Left colon (tissue), 2 donors: ENCODE measurements around the gene CDC25A. TPM values are rescaled to one million over a fixed set of nuclear protein-coding genes. Genes with fewer than 3 reads are reported as not detected.
"Not testable (repeated sequence)": the region's sequence is repeated elsewhere in the genome, so short reads cannot be mapped to it uniquely, and the experiment has no call there.

Experiments
- ATAC-seq: fragments of 200-7000 bp; cut with Tn5 transposase; one replicate; pipeline ENCODE4 v1.9.1; 2020; ENCODE audit warnings: mild to moderate bottlenecking, moderate library complexity
- DNase-seq, 2 donors: peaks; one replicate each; pipeline ENCODE4 v3.0.0-alpha.2; 2020
- intact Hi-C, 2 donors: fragments of 100-400 bp; cut with DNase I in 1 of 2; cut with micrococcal nuclease in 1 of 2; formaldehyde crosslinking; loops; one replicate each; pipeline versions ENCODE4 v1.11.2 to v1.14.0; 2022; cut with DNase I, micrococcal nuclease
- microRNA-seq, 2 donors: library from miRNA; unstranded; fragments of <30 nt; microRNA quantifications; one replicate each; pipeline versions ENCODE4 v1.1.0 to v1.2.0, GENCODE V29; 2020
- total RNA-seq, 2 donors: library from RNA; stranded (reverse); fragmentation: NEBNext Ultra II Directional; extraction: Animal tissue kit (Norgen Biotek cat#: 25700); gene quantifications; one replicate each; pipeline ENCODE4 v1.2.1, GENCODE V29; 2021
- donor health status: DM: no; HTN: no; CAD: no.
- donor health status: DM: yes; HTN: yes; CAD: no.

CDC25A gene
- total RNA-seq, 2 donors from 2014 or later, result 4.0 to 6.6 TPM

GRCh38 chr3:48122504-48122903, 65.7 kb downstream of the CDC25A start:
- intact Hi-C loops, result no loop called here
- DNase-seq (no peak), ATAC-seq (no peak)

- intact Hi-C loops, result no loop called here
- DNase-seq (no peak), ATAC-seq (no peak)
Measured at GRCh38 chr3:48120223-48120622, 68.0 kb downstream of the CDC25A start.

GRCh38 chr3:48119505-48120193, 68.6 kb downstream of the CDC25A start:
- intact Hi-C loops, result no loop called here
- ATAC-seq (no peak), DNase-seq (peak; percentile 23 to 27)

GRCh38 chr3:48118928-48119327, 69.3 kb downstream of the CDC25A start:
- ATAC-seq (no peak), DNase-seq (no peak)
- intact Hi-C loops, result no loop called here

GRCh38 chr3:48118322-48118721, 69.9 kb downstream of the CDC25A start:
- intact Hi-C loops, result no loop called here
- DNase-seq, result no peak
- no peak for ATAC-seq

- DNase-seq, result no peak
- intact Hi-C loops, result no loop called here
- no peak for ATAC-seq
Measured at GRCh38 chr3:48112813-48113212, 75.4 kb downstream of the CDC25A start.

- intact Hi-C loops, ATAC-seq: not testable (repeated sequence)
- peak in 1 of 2 donors; percentile 20 for DNase-seq
Measured at GRCh38 chr3:48112108-48112791, 76.0 kb downstream of the CDC25A start.

- no peak for ATAC-seq
- intact Hi-C loops, result no loop called here
- no peak for DNase-seq
Measured at GRCh38 chr3:48110463-48110862, 77.8 kb downstream of the CDC25A start.

GRCh38 chr3:48107227-48107626, 81.0 kb downstream of the CDC25A start:
- no peak for ATAC-seq
- intact Hi-C loops, result no loop called here
- no peak for DNase-seq

Small RNAs within 50 kb of the gene (microRNA-seq; reads per million reads assigned to microRNA genes)
- gene MIR4443, result 44.8 to 711 reads per million in 2 donors

Other genes starting within 250 kb of the CDC25A start
- 100 to 1,000 TPM; 109 to 114 TPM for gene MAP4, start 172.0 kb downstream of the CDC25A start, total RNA-seq
- under 1 TPM in 1 of 2 donors, not detected in 1; 0.40 TPM for gene CAMP, start 35.1 kb upstream of the CDC25A start, total RNA-seq
- gene ZNF589, start 52.7 kb upstream of the CDC25A start, total RNA-seq, result 1 to 10 TPM; 8.7 to 9.6 TPM
- 10 to 100 TPM; 22.4 to 33.5 TPM for gene NME6, start 113.0 kb upstream of the CDC25A start, total RNA-seq
- gene SPINK8, start 145.2 kb upstream of the CDC25A start, total RNA-seq, result not detected
- gene FBXW12, start 183.8 kb upstream of the CDC25A start, total RNA-seq, result not detected
- gene PLXNB1, start 241.7 kb upstream of the CDC25A start, total RNA-seq, result 100 to 1,000 TPM in 1 of 2 donors, 10 to 100 TPM in 1; 91.1 to 114 TPM